Heart left ventricle (tissue), 13 donors: Measurements from ENCODE around the gene CACNB2.

ENCODE experiments used
- CTCF ChIP-seq, 12 donors: fragments of 200-600 bp; sonication (generic) in 4 of 12; IDR thresholded peaks; one replicate each; pipeline versions ENCODE4 v1.5.0 to v1.8.0; 2018 to 2022; ENCODE audit warnings: antibody characterized with exemption in 12 of 12, mild to moderate bottlenecking in 5 of 12
- POLR2A ChIP-seq, 2 donors: fragments of 450-650 bp; IDR thresholded peaks; one replicate each; pipeline ENCODE4 v1.6.1; 2017; ENCODE audit warnings: antibody characterized with exemption in 2 of 2, mild to moderate bottlenecking in 2 of 2, moderate library complexity in 2 of 2
- donor health status: ischemic (EF 13 %, LVEDD 7.1; RV severe dilation, severe dysfunction).
- donor health status: DM: no; HTN: yes; CAD: no.
- donor health status: DM: no; HTN: no; CAD: no.
- donor health status: ischemic (EF 25% LVEDD 6.9; RV normal size, moderate dysfunction).
- donor health status: ischemic (EF 25% LVEDD 5.7; RV mildly dilated, moderate dysfunction).
- donor health status: ischemic (EF 35%, LVEDD 5.7; RV mildly dilated, moderate dysfunction).
- donor health status: nonischemic (EF 11% LVEDD 7.7; RV severe dilation, severe dysfunction).
- donor health status: DM: yes; HTN: yes; CAD: no.
- donor health status: PGD.
- donor health status: ischemic (EF 29% LVEDD 5.4; RV normal size, mild dysfunction).
- donor health status: nonischemic (EF 23%, LVEDD 6.1; RV moderate dilation, normal function).

- TF ChIP-seq CTCF (IDR thresholded peaks at IDR 0.05) (no peak), POLR2A (IDR thresholded peaks at IDR 0.05) (no peak)
These were observed 260.7 kb downstream of the CACNB2 start for GRCh38 chr10:18400906-18401245.
